ENCODE data around the gene TEAD4. TPM values are rescaled to one million over a fixed set of nuclear protein-coding genes. Genes with fewer than 3 reads are reported as not detected.

TEAD4 gene
- total RNA-seq, 2 experiments from 2014 or later: not detected

DNA sequence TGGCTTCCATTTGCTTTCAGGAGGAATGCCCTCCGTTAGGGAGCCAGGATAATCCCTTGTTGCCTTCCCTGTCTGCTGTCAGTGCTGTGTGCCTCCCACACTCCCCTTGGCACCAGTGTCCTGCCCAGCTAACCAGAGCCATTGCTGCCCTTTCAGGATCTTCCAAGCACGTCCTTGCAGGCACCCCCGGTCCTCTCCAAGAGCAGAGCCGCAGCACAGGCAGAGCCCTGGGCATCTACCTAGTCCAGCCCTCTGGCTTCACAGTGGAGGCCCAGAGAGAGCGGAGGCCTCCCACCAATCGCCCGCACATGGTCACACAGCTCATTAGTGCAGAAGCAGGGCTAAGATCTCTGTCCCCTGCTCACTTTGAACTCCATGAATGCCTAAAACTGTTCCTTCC lies 79.0 kb downstream of the TEAD4 start:
- TF ChIP-seq EZH2phosphoT487 (IDR thresholded peaks at IDR 0.05; ENCODE audit: borderline replicate concordance, low read depth, low read length): no peak
- TF ChIP-seq CTCF (conservative IDR thresholded peaks at IDR 0.05; ENCODE audit: low read length): no peak
- Histone ChIP-seq H3K36me3 (ENCODE audit: insufficient read depth, low read length) (no peaks in the 10 kb centered on the region), H3K9me2 (ENCODE audit: insufficient read depth, low read length) (no peaks in the 10 kb centered on the region), H3K4me3 (ENCODE audit: low read depth, low read length, poor library complexity, severe bottlenecking) (no peak overlapping the region), H3K4me2 (ENCODE audit: low read length) (no peak overlapping the region), H3K27ac (ENCODE audit: low read depth, low read length, poor library complexity, severe bottlenecking) (no peak overlapping the region), H3K9me3 (ENCODE audit: low read length) (no peaks in the 10 kb centered on the region), H3K79me2 (ENCODE audit: insufficient read depth, low read depth, low read length) (no peaks in the 10 kb centered on the region), H2AFZ (ENCODE audit: low read length) (no peak overlapping the region), H4K20me1 (ENCODE audit: insufficient read depth, low read length) (no peaks in the 10 kb centered on the region), H3K4me1 (ENCODE audit: insufficient read depth, low read length, poor library complexity, severe bottlenecking) (peaks cover 16% of the 10 kb centered on the region)
- BruUV-seq (replicated peaks): no TSS peak
- ChIA-PET POLR2A (no interaction called here), CTCF (ENCODE audit: unreplicated experiment) (no interaction called here)
- no peak for DNase-seq (ENCODE audit: low spot score)
- intact Hi-C loops (cut with micrococcal nuclease; ENCODE audit: unreplicated experiment): no loop called here

DNA sequence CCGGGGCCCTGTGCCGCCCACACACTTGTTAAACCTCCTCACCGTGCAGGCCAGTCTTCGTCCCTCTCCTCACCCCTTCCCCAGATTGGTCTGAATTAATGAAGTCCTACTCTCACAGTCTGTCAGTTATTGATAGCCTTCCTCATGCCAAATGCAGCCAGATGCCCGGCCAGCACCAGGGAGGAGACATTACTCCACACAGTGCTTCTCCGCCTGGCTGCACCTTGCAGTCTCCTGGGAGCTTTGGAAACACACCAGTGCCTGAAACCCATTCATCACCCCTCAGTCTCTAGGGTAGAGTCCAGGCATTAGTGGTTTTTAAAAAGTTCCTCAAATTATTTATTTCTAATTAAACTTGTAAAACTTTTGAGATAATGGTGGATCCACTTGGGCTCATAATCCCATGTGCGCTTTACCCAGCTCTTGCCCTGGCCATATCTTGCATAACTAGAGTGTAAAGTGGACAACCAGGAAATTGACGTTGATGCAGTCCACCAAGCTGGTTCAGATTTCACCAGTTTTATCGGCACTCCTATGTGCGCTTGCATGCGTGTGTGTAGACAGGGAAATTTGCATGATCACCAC lies 79.8 kb downstream of the TEAD4 start:
- H3K79me2 ChIP-seq (ENCODE audit: insufficient read depth, low read depth, low read length): no peaks in the 10 kb centered on the region
- no peak for DNase-seq (ENCODE audit: low spot score)
- H2AFZ ChIP-seq (ENCODE audit: low read length): no peak overlapping the region
- intact Hi-C loops (cut with micrococcal nuclease; ENCODE audit: unreplicated experiment): no loop called here
- POLR2A ChIA-PET: no interaction called here
- H3K27ac ChIP-seq (ENCODE audit: low read depth, low read length, poor library complexity, severe bottlenecking): no peak overlapping the region
- H3K4me1 ChIP-seq (ENCODE audit: insufficient read depth, low read length, poor library complexity, severe bottlenecking): peaks cover 16% of the 10 kb centered on the region
- CTCF ChIA-PET (ENCODE audit: unreplicated experiment): no interaction called here
- H3K9me3 ChIP-seq (ENCODE audit: low read length): no peaks in the 10 kb centered on the region
- no TSS peak for BruUV-seq (replicated peaks)
- H3K36me3 ChIP-seq (ENCODE audit: insufficient read depth, low read length): no peaks in the 10 kb centered on the region
- H3K9me2 ChIP-seq (ENCODE audit: insufficient read depth, low read length): no peaks in the 10 kb centered on the region
- no peak for TF ChIP-seq CTCF (conservative IDR thresholded peaks at IDR 0.05; ENCODE audit: low read length)
- no peak for TF ChIP-seq EZH2phosphoT487 (IDR thresholded peaks at IDR 0.05; ENCODE audit: borderline replicate concordance, low read depth, low read length)
- no peak overlapping the region for H3K4me2 ChIP-seq (ENCODE audit: low read length)
- H3K4me3 ChIP-seq (ENCODE audit: low read depth, low read length, poor library complexity, severe bottlenecking): no peak overlapping the region
- no peaks in the 10 kb centered on the region for H4K20me1 ChIP-seq (ENCODE audit: insufficient read depth, low read length)

- Histone ChIP-seq H3K4me1 (ENCODE audit: insufficient read depth, low read length, poor library complexity, severe bottlenecking) (peaks cover 16% of the 10 kb centered on the region), H2AFZ (ENCODE audit: low read length) (no peak overlapping the region), H3K9me2 (ENCODE audit: insufficient read depth, low read length) (no peaks in the 10 kb centered on the region), H3K9me3 (ENCODE audit: low read length) (no peaks in the 10 kb centered on the region), H3K36me3 (ENCODE audit: insufficient read depth, low read length) (no peaks in the 10 kb centered on the region), H3K79me2 (ENCODE audit: insufficient read depth, low read depth, low read length) (no peaks in the 10 kb centered on the region), H3K27ac (ENCODE audit: low read depth, low read length, poor library complexity, severe bottlenecking) (no peak overlapping the region), H3K4me3 (ENCODE audit: low read depth, low read length, poor library complexity, severe bottlenecking) (no peak overlapping the region), H3K4me2 (ENCODE audit: low read length) (no peak overlapping the region), H4K20me1 (ENCODE audit: insufficient read depth, low read length) (no peaks in the 10 kb centered on the region)
- no TSS peak for BruUV-seq (replicated peaks)
- TF ChIP-seq EZH2phosphoT487 (IDR thresholded peaks at IDR 0.05; ENCODE audit: borderline replicate concordance, low read depth, low read length): no peak
- TF ChIP-seq CTCF (conservative IDR thresholded peaks at IDR 0.05; ENCODE audit: low read length): no peak
- ChIA-PET POLR2A (no interaction called here), CTCF (ENCODE audit: unreplicated experiment) (no interaction called here)
- no peak for DNase-seq (ENCODE audit: low spot score)
- intact Hi-C loops (cut with micrococcal nuclease; ENCODE audit: unreplicated experiment): loop anchor here (5.0 kb wide), 1 partner anchor 193 kb away; no protein-coding TSS in a partner anchor
Observed at GRCh38 chr12:3040026-3040656, 80.9 kb downstream of the TEAD4 start.

Measured in OCI-LY7 (cell line).